SK-N-SH treated with all-trans-retinoic acid at 6 μM for 48 hours (cell line): Measurements from ENCODE around the gene VWA3A.
"Not testable (repeated sequence)": the region's sequence is repeated elsewhere in the genome, so short reads cannot be mapped to it uniquely, and the experiment has no call there.

Experiments
- BACH2 ChIP-seq: fragments of 250-450 bp; sonication (Bioruptor Pico); IDR thresholded peaks from 2 replicates; pipeline ENCODE4 v1.9.0; 2021; ENCODE audit warnings: mild to moderate bottlenecking, borderline replicate concordance
- ESRRG ChIP-seq: fragments of 250-450 bp; sonication (Bioruptor Pico); IDR thresholded peaks from 2 replicates; pipeline ENCODE4 v1.6.1; 2021; ENCODE audit warnings: mild to moderate bottlenecking
- GLIS3 ChIP-seq: fragments of 250-450 bp; sonication (Bioruptor Pico); IDR thresholded peaks from 2 replicates; pipeline ENCODE4 v1.5.0; 2020; ENCODE audit warnings: mild to moderate bottlenecking, moderate library complexity
- ISL1 ChIP-seq: fragments of 250-450 bp; sonication (Bioruptor Pico); IDR thresholded peaks from 2 replicates; pipeline ENCODE4 v2.1.2; 2022; ENCODE audit warnings: mild to moderate bottlenecking, moderate library complexity
- PATZ1 ChIP-seq: fragments of 250-450 bp; sonication (Bioruptor Pico); IDR thresholded peaks from 2 replicates; pipeline ENCODE4 v1.8.0; 2020; ENCODE audit warnings: mild to moderate bottlenecking, moderate library complexity, borderline replicate concordance
- PPARA ChIP-seq: fragments of 250-450 bp; sonication (Bioruptor Pico); IDR thresholded peaks from 2 replicates; pipeline ENCODE4 v1.5.0; 2020; ENCODE audit warnings: mild to moderate bottlenecking, borderline replicate concordance
- TOX ChIP-seq: fragments of 250-450 bp; sonication (Bioruptor Pico); IDR thresholded peaks from 2 replicates; pipeline ENCODE4 v1.8.0; 2021; ENCODE audit warnings: mild to moderate bottlenecking, moderate library complexity, borderline replicate concordance
- TSHZ2 ChIP-seq: fragments of 250-450 bp; sonication (Bioruptor Pico); IDR thresholded peaks from 2 replicates; pipeline ENCODE4 v1.5.0; 2020; ENCODE audit warnings: mild to moderate bottlenecking, moderate library complexity
- ZFP30 ChIP-seq: fragments of 450-650 bp; formaldehyde crosslinking; IDR thresholded peaks from 2 replicates; pipeline ENCODE4 v1.5.0; 2022; ENCODE audit warnings: mild to moderate bottlenecking, moderate library complexity
- ZNF565 ChIP-seq: fragments of 450-650 bp; formaldehyde crosslinking; conservative IDR thresholded peaks from 2 replicates; pipeline ENCODE4 v1.5.0; 2020; ENCODE audit warnings: low read depth, mild to moderate bottlenecking, moderate library complexity

- not testable (repeated sequence) for TF ChIP-seq PATZ1; TSHZ2 (CRISPR knock-in tag); TOX (CRISPR knock-in tag); BACH2 (CRISPR knock-in tag); ZNF565 (CRISPR knock-in tag); PPARA; ISL1; ESRRG (CRISPR knock-in tag); ZFP30 (CRISPR knock-in tag); GLIS3 (CRISPR knock-in tag)
Observed at GRCh38 chr16:22153078-22153477, 60.7 kb downstream of the VWA3A start.
